Measurements from ENCODE around the gene KLHL9. TPM values are rescaled to one million over a fixed set of nuclear protein-coding genes. Genes with fewer than 3 reads are reported as not detected.

The KLHL9 gene
- total RNA-seq, 1 donor, result 38.4 TPM

GRCh38 chr9:21350787-21351186 lies 15.6 kb upstream of the KLHL9 start, which contains the start of gene IFNA6:
Gene IFNA6 (minus strand): TSS chr9:21350887. CDS start chr9:21350887, 0 bp downstream.
- no peaks in the 10 kb centered on the region for H3K36me3 ChIP-seq (ENCODE audit: insufficient read depth, low read length)
- no peaks in the 10 kb centered on the region for H3K4me1 ChIP-seq (ENCODE audit: insufficient read depth, low read length)
- no peaks in the 10 kb centered on the region for H3K9me3 ChIP-seq (ENCODE audit: low read depth, low read length)
- no peak within 1 kb of the TSS for H3K4me2 ChIP-seq (ENCODE audit: insufficient read depth, low read length)
- TF ChIP-seq, protein P1, sequence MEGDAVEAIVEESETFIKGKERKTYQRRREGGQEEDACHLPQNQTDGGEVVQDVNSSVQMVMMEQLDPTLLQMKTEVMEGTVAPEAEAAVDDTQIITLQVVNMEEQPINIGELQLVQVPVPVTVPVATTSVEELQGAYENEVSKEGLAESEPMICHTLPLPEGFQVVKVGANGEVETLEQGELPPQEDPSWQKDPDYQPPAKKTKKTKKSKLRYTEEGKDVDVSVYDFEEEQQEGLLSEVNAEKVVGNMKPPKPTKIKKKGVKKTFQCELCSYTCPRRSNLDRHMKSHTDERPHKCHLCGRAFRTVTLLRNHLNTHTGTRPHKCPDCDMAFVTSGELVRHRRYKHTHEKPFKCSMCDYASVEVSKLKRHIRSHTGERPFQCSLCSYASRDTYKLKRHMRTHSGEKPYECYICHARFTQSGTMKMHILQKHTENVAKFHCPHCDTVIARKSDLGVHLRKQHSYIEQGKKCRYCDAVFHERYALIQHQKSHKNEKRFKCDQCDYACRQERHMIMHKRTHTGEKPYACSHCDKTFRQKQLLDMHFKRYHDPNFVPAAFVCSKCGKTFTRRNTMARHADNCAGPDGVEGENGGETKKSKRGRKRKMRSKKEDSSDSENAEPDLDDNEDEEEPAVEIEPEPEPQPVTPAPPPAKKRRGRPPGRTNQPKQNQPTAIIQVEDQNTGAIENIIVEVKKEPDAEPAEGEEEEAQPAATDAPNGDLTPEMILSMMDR (IDR thresholded peaks at IDR 0.05; ENCODE audit: extremely low read depth, low read depth, low read length), result no peak
- H2AFZ ChIP-seq (ENCODE audit: low read length), result no peak within 1 kb of the TSS
- H3K27ac ChIP-seq (ENCODE audit: low read depth, low read length), result no peak within 1 kb of the TSS
- DNase-seq (ENCODE audit: insufficient read length, low spot score, missing footprints), result no peak
- H3K79me2 ChIP-seq (ENCODE audit: insufficient read depth, low read length), result no peaks in the 10 kb centered on the region
- no peak within 1 kb of the TSS for H3K4me3 ChIP-seq (ENCODE audit: insufficient read depth, low read length)
- peaks cover 25% of the 10 kb centered on the region for H3K27me3 ChIP-seq (ENCODE audit: insufficient read depth, low read length)
- no peaks in the 10 kb centered on the region for H4K20me1 ChIP-seq (ENCODE audit: insufficient read depth, low read length)

GRCh38 chr9:21348430-21348970 lies 13.3 kb upstream of the KLHL9 start:
- Histone ChIP-seq H2AFZ (ENCODE audit: low read length) (no peak overlapping the region), H3K4me2 (ENCODE audit: insufficient read depth, low read length) (no peak overlapping the region), H3K9me3 (ENCODE audit: low read depth, low read length) (no peaks in the 10 kb centered on the region), H4K20me1 (ENCODE audit: insufficient read depth, low read length) (no peaks in the 10 kb centered on the region), H3K36me3 (ENCODE audit: insufficient read depth, low read length) (no peaks in the 10 kb centered on the region), H3K27ac (ENCODE audit: low read depth, low read length) (no peak overlapping the region), H3K4me1 (ENCODE audit: insufficient read depth, low read length) (no peaks in the 10 kb centered on the region), H3K79me2 (ENCODE audit: insufficient read depth, low read length) (no peaks in the 10 kb centered on the region), H3K27me3 (ENCODE audit: insufficient read depth, low read length) (peaks cover 14% of the 10 kb centered on the region), H3K4me3 (ENCODE audit: insufficient read depth, low read length) (no peak overlapping the region)
- TF ChIP-seq, protein P1 (IDR thresholded peaks at IDR 0.05; ENCODE audit: extremely low read depth, low read depth, low read length), result no peak
- DNase-seq (ENCODE audit: insufficient read length, low spot score, missing footprints), result no peak

DNA sequence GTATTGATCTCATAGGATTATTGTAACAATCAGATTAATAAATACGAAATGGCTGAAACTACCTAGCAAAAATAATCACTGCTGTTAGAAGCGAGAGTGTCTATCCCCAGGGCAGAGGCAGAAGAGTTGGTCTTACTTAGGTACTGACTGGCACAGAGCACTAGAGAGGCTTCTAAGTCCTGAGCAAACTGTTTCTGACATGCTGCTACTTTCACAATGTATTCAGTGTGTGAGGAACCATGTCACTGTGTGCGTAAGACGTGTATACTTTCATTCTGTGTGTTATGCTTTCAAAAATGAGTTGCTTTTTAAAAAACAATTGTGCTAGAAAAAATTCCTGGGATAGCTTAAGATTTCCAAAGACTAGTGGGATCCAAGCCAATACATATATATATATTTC lies 5.5 kb upstream of the KLHL9 start:
- no peaks in the 10 kb centered on the region for H3K79me2 ChIP-seq (ENCODE audit: insufficient read depth, low read length)
- H3K27ac ChIP-seq (ENCODE audit: low read depth, low read length), result no peak overlapping the region
- H3K9me3 ChIP-seq (ENCODE audit: low read depth, low read length), result no peaks in the 10 kb centered on the region
- TF ChIP-seq, protein P1 (IDR thresholded peaks at IDR 0.05; ENCODE audit: extremely low read depth, low read depth, low read length), result no peak
- no peak overlapping the region for H3K4me2 ChIP-seq (ENCODE audit: insufficient read depth, low read length)
- H3K4me1 ChIP-seq (ENCODE audit: insufficient read depth, low read length), result peaks cover 1% of the 10 kb centered on the region
- no peaks in the 10 kb centered on the region for H3K36me3 ChIP-seq (ENCODE audit: insufficient read depth, low read length)
- H2AFZ ChIP-seq (ENCODE audit: low read length), result no peak overlapping the region
- H3K27me3 ChIP-seq (ENCODE audit: insufficient read depth, low read length), result peaks cover 13% of the 10 kb centered on the region
- no peak overlapping the region for H3K4me3 ChIP-seq (ENCODE audit: insufficient read depth, low read length)
- DNase-seq (ENCODE audit: insufficient read length, low spot score, missing footprints), result no peak
- H4K20me1 ChIP-seq (ENCODE audit: insufficient read depth, low read length), result no peaks in the 10 kb centered on the region

GRCh38 chr9:21336457-21336856 lies 1.3 kb upstream of the KLHL9 start:
- Histone ChIP-seq H2AFZ (ENCODE audit: low read length) (peak overlapping the region; percentile 57), H3K27ac (ENCODE audit: low read depth, low read length) (no peak overlapping the region)

More at GRCh38 chr9:21336457-21336856, 1.3 kb upstream of the KLHL9 start:
- peaks cover 13% of the 10 kb centered on the region for H3K27me3 ChIP-seq (ENCODE audit: insufficient read depth, low read length)
- peaks cover 27% of the 10 kb centered on the region for H4K20me1 ChIP-seq (ENCODE audit: insufficient read depth, low read length)
- DNase-seq (ENCODE audit: insufficient read length, low spot score, missing footprints), result no peak
- H3K36me3 ChIP-seq (ENCODE audit: insufficient read depth, low read length), result peaks cover 16% of the 10 kb centered on the region
- H3K79me2 ChIP-seq (ENCODE audit: insufficient read depth, low read length), result peaks cover 40% of the 10 kb centered on the region
- H3K4me1 ChIP-seq (ENCODE audit: insufficient read depth, low read length), result peaks cover 32% of the 10 kb centered on the region
- no peak overlapping the region for H3K4me3 ChIP-seq (ENCODE audit: insufficient read depth, low read length)
- TF ChIP-seq, protein P1 (IDR thresholded peaks at IDR 0.05; ENCODE audit: extremely low read depth, low read depth, low read length), result no peak
- H3K4me2 ChIP-seq (ENCODE audit: insufficient read depth, low read length), result no peak overlapping the region
- H3K9me3 ChIP-seq (ENCODE audit: low read depth, low read length), result no peaks in the 10 kb centered on the region
